GM21723 (cell line): ENCODE results near the gene CREB5.
A peak's percentile ranks its signal among the peaks of the same experiment; 100 is the strongest.
"Not testable (repeated sequence)": the region's sequence is repeated elsewhere in the genome, so short reads cannot be mapped to it uniquely, and the experiment has no call there.

ENCODE experiments used
- ATAC-seq: cut with Tn5 transposase; IDR thresholded peaks from one replicate; pipeline ENCODE4 v1.9.1; 2021; ENCODE audit warnings: mild to moderate bottlenecking, moderate library complexity; ENCODE audit not compliant: unreplicated experiment

CREB5 gene

DNA sequence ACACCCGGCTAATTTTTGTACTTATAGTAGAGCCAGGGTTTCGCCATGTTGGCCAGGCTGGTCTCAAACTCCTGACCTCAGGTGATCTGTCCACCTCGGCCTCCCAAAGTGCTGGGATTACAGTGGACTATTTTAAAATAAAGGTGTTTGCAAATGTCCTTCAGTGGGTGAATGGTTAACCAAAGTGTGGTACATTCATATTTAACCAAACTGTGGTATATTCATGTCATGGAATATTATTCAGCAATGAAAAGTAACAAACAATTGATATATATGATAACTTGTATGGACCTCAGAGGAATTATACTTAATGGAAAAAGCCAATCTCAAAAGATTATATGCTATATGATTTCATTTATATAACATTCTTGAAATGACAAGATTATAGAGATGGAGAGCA is 190.0 kb downstream of the CREB5 start:
- ATAC-seq, result no peak

DNA sequence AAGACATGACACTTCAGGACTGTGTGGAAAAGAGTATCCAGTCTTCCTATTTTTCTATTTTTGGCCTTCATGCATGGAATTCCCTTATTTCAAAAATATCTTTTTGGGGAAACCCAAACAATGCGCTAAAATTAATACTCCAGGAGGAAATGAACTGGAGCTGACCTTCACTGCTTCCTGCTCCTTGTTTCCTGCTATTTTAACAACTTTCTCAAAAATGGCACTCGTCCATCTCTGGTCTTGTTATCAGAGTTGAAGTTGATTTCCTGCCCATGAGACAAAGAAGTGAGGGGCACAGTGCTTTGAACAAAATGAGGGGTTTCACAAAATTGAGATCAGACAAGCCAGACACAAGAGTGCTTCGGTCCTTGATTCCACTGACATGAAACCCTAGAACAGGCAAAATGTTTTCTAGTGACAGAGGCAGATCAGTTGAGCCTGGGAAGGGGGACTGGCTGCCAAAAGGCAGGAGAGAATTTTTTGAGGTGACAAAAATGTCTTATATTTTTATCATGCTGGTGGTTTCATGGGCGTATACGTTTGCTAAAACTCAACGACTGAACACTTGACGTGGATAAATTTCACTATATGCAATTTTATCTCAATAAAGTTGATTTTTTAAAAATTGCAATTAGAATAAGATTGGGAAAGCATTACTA is 193.2 kb downstream of the CREB5 start:
- ATAC-seq, result no peak

GRCh38 chr7:28606421-28606820 is 194.1 kb downstream of the CREB5 start:
- ATAC-seq, result no peak

GRCh38 chr7:28607855-28608193 is 195.5 kb downstream of the CREB5 start:
- ATAC-seq, result no peak

- no peak for ATAC-seq
These were observed 195.9 kb downstream of the CREB5 start for GRCh38 chr7:28608237-28608656.

DNA sequence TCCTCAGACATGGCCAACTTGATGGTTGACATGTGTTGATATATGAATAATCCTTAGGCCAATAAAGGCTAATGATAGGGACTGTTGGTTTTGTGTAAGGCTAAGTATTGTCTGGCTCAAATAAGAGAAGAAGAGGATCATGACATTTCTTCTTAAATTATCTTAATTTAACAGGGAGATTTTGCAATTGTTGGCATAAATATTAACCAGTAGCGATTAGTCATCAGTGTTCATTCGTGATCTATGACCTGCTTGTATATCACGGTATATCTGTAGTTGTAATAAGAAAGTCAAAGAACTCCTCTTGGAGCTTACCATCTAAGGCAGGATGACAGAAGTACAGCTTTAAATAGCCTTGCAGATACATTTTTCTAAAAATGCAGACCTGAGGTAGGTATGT is 196.4 kb downstream of the CREB5 start:
- no peak for ATAC-seq

GRCh38 chr7:28609608-28610007 is 197.3 kb downstream of the CREB5 start:
- no peak for ATAC-seq

GRCh38 chr7:28611399-28611897 is 199.1 kb downstream of the CREB5 start:
- ATAC-seq, result not testable (repeated sequence)

GRCh38 chr7:28613262-28613661 is 200.9 kb downstream of the CREB5 start:
- no peak for ATAC-seq

- no peak for ATAC-seq
These were observed 202.8 kb downstream of the CREB5 start for GRCh38 chr7:28615091-28615490.

DNA sequence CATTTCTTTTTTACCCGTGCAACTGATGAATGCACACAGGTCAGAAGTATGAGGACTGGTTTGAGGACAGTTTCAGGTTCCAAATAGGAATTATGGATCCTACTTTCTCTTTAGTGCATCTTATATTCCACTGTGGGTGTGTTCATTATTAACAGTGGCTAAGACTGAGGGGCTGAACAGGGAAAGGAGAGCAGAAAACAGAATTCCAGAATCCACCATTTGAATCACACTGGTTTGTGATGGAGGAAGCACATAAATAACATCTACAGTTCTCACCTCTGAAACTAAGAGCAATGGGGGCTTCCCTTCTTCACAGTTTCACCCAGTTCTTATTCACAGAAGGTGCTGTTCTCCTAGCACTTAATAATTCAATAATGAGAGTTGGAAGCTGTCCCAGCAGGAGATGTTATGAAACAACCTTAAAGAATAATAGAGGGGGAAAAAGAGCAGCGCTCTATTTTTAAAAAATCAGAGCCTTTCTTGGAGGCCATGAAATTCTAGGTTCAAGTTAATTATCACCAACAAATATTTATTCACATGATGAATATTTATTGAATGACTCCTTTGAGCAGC is 205.1 kb downstream of the CREB5 start:
- no peak for ATAC-seq

- ATAC-seq, result no peak
These were observed 206.1 kb downstream of the CREB5 start for GRCh38 chr7:28618383-28618782.

GRCh38 chr7:28619256-28619655 is 206.9 kb downstream of the CREB5 start:
- no peak for ATAC-seq

DNA sequence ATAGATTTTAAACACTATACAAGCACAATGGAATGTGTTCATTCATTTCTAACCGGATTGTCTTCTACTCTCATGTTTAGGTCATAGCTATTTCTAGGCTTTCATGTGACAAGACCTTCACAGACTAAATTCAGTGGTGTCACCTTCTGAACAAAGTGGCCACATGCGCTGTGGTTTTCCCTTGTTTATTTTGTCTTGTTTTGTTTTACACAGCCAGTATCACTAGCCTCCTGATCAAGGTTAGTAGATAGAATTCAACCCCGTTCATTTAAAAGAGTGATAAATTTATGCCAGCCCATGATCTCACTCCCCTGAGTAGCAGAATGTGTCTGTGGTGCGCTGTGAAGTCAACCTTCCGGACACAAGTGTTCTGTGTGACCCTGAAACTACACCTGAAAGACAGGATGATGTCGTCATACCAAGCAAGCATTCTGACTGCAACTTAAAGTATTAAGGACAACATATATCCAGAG is 209.1 kb downstream of the CREB5 start:
- no peak for ATAC-seq

- ATAC-seq, result no peak
These were observed 210.9 kb downstream of the CREB5 start for GRCh38 chr7:28623105-28623730.

- no peak for ATAC-seq
These were observed 211.5 kb downstream of the CREB5 start for GRCh38 chr7:28623863-28624262.

DNA sequence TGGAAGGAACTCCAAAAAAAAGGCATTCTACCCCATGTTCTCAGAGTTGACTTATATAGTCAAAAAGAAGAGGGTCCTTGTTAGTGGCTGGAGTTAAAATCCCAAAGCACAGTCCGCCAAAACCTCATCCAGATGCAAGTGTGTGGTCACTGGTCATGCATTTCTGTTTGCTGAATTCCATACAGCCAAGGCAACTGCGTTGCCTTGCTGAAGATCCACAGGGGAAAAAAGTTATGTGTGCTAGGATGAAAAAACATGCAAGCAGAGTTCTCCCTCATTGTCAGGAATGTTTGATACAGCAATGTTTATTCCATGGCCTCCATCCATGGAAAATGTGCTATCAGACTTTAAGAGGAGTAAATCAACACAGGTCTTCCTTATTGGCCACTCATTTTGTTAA is 213.1 kb downstream of the CREB5 start:
- no peak for ATAC-seq

GRCh38 chr7:28626221-28626620 is 213.9 kb downstream of the CREB5 start:
- no peak for ATAC-seq

- peak; percentile 63 for ATAC-seq
These were observed 214.4 kb downstream of the CREB5 start for GRCh38 chr7:28626624-28627262.

DNA sequence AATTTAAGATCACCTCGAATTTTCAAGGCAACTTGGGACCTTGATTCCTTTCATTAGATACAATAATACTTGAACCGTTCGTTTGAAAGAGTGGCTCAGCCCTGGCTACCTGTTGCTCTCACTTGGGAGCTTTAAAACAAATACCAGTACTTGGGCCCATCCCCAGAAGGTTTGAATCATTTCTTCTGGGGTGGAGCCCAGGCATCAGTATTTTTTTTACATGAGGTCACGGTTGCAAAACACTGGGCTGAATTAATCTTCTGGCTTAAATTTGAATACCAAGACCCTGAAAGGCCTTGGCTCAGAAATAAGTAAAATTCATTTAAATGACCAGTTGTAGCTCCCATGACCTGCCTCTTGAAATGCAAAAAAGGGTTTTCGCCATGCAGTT is 214.9 kb downstream of the CREB5 start:
- ATAC-seq, result no peak

DNA sequence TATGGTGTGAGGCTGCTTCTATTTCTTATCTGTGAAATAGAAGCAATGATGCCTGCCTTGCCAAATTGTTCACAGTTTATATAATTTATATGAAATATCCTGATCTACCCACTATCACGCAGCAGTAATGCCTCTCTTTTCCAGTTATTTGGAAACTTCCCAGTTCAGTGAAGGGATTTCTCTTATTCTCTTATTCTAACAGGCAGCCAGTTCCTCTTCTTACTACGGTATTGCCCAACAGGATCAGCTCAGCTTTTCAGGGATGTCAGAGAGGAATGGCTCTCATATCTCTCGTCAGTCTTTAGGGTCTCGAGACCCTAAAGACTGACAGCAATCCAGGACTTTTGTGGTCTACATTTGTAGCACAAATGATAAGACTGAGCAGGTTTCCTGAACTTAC is 215.6 kb downstream of the CREB5 start:
- ATAC-seq, result no peak
